ENCODE data around the gene CLP1.

CLP1 gene

DNA sequence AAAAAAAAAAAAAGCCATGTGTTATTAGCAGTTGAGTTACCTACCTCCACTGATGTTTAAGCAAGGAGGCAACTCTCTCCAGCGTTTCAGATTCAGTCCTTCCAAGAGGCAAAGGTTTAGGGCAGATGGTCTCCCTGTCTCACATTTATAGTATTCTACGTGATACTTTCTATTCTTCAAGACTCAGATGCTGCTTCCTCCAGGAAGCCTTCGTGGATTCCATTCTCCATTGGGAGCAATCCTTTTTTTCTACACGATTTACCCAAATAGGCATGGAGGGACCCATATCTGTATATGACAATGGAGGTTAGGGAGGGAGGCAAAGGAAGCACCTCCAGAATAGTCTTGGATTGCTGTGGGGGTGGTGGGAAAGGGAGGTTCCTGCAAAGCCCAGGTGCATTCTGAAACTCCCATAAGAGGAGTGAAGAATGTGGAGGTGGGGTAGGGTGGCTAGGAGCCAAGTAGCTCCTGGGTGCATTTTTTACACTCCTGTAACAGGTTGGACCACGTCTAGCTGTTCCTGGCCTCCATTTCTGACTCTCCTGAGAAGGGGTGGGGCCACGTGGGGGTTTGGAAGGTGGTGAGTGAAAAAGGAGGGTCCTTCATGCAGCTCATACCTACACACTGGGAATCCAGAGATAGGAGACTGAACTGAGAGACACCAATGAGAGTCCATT, 24.0 kb upstream of the CLP1 start:
- no peak overlapping the region for H3K4me3 ChIP-seq (ENCODE audit: low read depth, low read length)
- TF ChIP-seq CTCF (IDR thresholded peaks at IDR 0.05; ENCODE audit: low read depth, low read length, missing control alignments) = no peak
- no peak for DNase-seq (ENCODE audit: low read depth)
- in situ Hi-C loops (cut with HindIII; ENCODE audit: low sequenced_read_pairs) = no loop called here

- in situ Hi-C loops (cut with HindIII; ENCODE audit: low sequenced_read_pairs) = no loop called here
- DNase-seq (ENCODE audit: low read depth) = no peak
- H3K4me3 ChIP-seq (ENCODE audit: low read depth, low read length) = no peak overlapping the region
- no peak for TF ChIP-seq CTCF (IDR thresholded peaks at IDR 0.05; ENCODE audit: low read depth, low read length, missing control alignments)
These were observed 23.3 kb upstream of the CLP1 start for GRCh38 chr11:57634311-57634710.

DNA sequence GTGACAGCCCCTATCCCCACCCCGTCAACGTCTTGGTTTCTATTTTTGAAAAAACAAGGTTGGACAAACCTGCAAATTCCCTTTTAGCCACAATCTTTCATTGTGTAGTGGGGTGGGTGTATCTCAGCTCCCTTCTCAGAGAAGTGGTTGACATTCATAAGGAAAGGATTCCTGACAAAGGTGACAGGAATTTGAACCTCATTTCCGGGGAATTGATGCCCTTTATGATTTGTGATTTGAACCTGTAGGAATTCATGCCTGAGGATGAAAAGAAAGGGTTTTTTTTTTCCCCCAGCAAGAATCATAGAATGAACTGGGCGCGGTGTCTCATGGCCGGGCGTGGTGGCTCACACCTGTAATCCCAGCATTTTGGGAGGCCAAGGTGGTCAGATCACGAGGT, 22.3 kb upstream of the CLP1 start:
- no peak for DNase-seq (ENCODE audit: low read depth)
- no peak for TF ChIP-seq CTCF (IDR thresholded peaks at IDR 0.05; ENCODE audit: low read depth, low read length, missing control alignments)
- in situ Hi-C loops (cut with HindIII; ENCODE audit: low sequenced_read_pairs) = no loop called here
- no peak overlapping the region for H3K4me3 ChIP-seq (ENCODE audit: low read depth, low read length)

DNA sequence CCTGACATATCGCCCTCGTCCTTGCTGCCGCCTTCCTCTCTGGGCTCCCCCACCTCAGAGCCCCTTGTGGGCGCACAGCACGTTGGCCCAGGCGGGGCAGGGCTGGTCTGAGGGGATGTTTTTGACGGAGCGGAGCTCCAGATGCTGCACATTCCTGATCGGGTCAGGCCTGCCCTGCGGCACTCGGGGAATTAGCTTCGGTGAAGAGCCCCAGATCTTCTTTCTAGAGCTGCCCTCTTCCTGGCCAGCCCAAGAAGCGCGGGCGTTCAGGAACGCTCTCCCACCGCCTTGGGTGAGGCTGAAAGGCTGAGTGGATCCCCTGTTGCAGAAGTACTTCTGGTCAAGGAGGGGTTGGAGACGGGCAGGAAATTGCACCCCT, 19.9 kb upstream of the CLP1 start:
- DNase-seq (ENCODE audit: low read depth) = no peak
- H3K4me3 ChIP-seq (ENCODE audit: low read depth, low read length) = peak overlapping the region; percentile 99

DNA sequence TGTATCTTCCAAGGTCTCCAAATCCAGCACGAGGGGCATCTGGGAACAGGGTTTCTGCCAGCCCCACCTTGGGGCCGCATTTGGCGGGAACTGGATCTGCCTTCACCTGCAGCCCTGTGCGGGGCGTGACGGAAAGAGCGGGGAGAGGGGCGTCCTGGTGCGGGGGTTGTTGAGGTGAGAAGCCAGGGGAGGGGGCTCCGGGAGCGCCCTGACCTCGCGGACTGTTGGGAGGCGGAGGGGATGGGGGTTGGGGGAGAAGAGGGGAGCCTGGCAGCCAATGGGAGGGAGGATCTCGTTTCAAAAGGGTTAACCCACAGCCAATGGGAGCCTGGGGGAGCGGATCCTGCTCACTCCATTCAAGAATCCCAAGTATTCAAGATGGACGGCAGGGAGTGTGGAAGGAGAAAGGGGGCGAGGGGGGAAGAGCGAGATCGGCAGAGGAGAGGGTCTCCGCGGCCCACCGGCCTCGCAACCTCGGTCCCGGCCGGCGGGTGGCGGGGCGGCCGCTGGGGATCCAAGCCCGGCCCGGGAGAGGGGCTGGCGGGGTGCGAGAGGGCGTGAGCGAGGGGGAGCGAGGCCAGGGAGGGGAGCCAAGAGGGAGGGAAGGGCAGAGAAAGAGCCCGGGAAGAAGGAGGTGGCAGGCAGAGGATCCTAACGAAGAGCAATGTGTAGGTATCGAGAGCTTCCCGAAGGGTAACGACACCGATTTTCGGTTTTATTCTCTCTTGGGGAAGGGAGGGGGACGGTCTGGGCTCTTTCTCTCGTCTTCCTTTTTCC, 19.4 kb upstream of the CLP1 start:
- peak; percentile 76 for DNase-seq (ENCODE audit: low read depth)
- TF ChIP-seq CTCF (IDR thresholded peaks at IDR 0.05; ENCODE audit: low read depth, low read length, missing control alignments) = no peak
- H3K4me3 ChIP-seq (ENCODE audit: low read depth, low read length) = peak overlapping the region; percentile 99
- in situ Hi-C loops (cut with HindIII; ENCODE audit: low sequenced_read_pairs) = no loop called here

More for the DNA sequence above, 19.9 kb upstream of the CLP1 start:
- in situ Hi-C loops (cut with HindIII; ENCODE audit: low sequenced_read_pairs) = no loop called here
- TF ChIP-seq CTCF (IDR thresholded peaks at IDR 0.05; ENCODE audit: low read depth, low read length, missing control alignments) = no peak

DNA sequence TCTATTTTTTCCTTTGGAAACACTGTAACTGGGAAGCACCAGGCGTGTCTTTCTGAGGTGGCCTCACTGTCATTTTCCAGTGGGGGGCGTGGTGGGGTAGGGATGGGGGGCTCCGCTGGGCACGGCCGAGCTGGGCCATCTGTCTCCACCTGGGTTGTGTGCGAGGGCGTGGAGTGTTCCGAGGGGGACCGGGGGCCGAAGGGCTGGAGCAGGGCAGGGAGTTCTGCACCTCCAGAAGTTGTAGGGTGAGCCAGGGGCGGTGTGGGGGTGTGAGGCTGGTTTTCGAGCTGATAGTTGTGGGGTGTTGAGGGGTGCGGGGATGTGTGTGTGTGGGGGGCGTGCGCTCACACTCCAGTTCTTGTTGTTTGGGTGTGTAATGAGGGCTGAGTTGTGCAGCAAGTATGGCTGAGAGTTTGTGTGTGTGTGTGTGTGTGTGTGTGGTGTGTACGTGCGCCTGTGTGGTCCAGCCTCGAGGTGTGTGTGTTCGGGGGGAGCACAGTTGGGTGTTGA, 18.7 kb upstream of the CLP1 start:
- peak overlapping the region; percentile 99 for H3K4me3 ChIP-seq (ENCODE audit: low read depth, low read length)
- in situ Hi-C loops (cut with HindIII; ENCODE audit: low sequenced_read_pairs) = no loop called here
- no peak for TF ChIP-seq CTCF (IDR thresholded peaks at IDR 0.05; ENCODE audit: low read depth, low read length, missing control alignments)
- DNase-seq (ENCODE audit: low read depth) = no peak
